Stimulated activated CD4-positive, alpha-beta T cell treated with anti-CD3 and anti-CD28 coated beads, Interleukin-4, amount 100 ng/mL, for 4 hours (primary cell): ENCODE measurements around the gene SYNJ1.
"Not testable (repeated sequence)": the region's sequence is repeated elsewhere in the genome, so short reads cannot be mapped to it uniquely, and the experiment has no call there.

Source experiments
- DNase-seq, 2 experiments: peaks; one replicate each; pipeline ENCODE4 v3.0.0-alpha.2; 2020

SYNJ1 gene

DNA sequence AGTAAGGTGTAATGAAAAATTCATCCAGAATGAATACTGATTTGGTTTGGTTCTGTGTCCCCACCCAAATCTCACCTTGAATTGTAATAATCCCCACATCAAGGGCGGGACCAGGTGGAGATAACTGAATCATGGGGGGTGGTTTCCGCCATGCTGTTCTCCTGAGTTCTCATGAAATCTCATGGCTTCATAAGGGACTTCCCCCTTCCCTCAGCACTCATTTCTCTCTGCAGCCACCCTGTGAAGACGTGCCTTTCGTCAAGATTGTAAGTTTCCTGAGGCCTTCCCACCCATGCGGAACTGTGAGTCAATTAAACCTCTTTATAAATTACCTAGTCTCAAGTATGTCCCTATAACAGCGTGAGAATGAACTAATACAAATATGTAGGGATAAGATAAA, 5.5 kb upstream of the SYNJ1 start:
- peak; percentile 16 to 23 for DNase-seq

DNA sequence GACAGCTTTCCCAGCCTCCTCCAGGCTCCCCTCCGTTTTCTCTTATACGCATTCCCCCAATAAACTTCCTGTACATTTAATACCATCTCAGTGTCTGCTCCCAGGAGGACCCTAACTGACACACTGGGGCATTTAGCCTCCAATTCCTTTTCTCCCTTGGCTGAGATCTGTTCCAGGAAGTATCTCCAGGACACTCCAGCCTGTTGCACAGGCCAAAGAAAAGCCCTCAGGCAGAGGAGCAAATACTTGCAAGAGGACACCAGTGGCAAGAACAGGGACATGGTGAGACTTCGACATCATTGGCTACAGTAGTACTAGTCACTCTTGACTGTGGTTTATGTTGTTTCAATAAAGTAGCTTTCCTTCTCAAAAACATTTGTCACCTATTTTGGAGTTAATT, 4.7 kb upstream of the SYNJ1 start:
- no peak for DNase-seq

GRCh38 chr21:32728848-32729247, 1.0 kb upstream of the SYNJ1 start:
- DNase-seq: no peak

- no peak for DNase-seq
These were observed 635 bp upstream of the SYNJ1 start for GRCh38 chr21:32728456-32728839.

GRCh38 chr21:32726839-32727686, 750 bp downstream of the SYNJ1 start:
- DNase-seq: peak in 1 of 2 experiments; percentile 7

- DNase-seq: no peak
These were observed 8.7 kb downstream of the SYNJ1 start for GRCh38 chr21:32719085-32719484.

DNA sequence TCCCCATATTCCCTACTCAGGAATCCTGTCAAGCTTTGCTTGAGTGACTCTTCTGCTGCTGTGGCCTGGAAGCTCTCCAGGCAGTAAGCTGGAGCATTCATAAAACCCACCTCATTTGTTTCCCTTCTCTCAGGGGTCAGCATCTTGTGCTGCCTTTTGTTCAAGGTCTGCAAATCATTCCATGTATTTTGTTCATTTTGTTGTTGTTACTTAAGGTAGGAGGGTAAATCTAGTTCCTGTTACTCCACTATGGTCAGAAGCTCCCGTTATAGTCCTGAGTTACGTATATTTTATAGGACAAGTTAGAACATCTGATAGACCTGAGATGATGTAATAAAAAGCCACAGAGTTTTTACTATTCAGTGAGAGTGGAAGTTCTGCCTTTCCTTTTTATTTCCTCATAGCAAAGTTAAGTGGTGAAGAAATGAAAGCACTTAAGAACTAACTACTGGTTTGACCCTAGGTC, 9.9 kb downstream of the SYNJ1 start:
- DNase-seq: no peak

DNA sequence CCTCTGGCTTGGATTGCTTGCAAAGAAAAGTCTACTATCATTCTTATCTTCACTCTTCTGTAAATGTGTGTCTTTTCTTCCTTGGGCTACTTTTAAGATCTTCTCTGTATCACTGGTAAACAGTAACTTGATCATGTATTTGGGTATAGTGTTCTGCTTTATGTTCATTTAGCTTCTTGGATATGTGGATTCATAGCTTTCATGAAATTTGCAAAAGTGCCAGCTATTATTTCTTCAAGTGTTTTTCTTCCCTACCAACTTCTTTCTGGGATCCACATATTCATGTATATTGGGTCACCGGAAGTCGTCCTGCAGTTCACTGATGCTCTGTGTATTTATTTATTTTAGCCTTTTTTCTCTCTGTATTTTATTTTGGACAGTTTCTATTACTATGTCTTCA, 11.3 kb downstream of the SYNJ1 start:
- no peak for DNase-seq

DNA sequence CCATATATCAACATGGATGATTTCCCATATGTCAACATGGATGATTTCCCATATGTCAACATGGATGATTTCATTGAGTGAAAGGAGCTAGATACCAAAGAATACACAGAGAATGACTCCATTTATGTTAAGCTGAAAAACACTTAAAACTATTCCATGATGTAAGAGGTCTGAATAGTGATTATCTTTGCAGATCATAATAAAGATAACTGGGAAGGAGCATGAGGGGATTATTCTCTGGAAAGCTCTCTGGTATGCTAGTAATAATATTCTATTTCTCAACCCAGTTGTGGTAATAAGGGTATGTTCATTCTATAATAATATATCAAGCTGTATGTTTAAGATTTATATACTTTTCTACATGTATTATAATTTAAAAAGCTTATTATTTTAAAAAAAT, 14.1 kb downstream of the SYNJ1 start:
- DNase-seq: no peak

GRCh38 chr21:32712641-32713040, 15.2 kb downstream of the SYNJ1 start:
- no peak for DNase-seq

- no peak for DNase-seq
These were observed 15.8 kb downstream of the SYNJ1 start for GRCh38 chr21:32712043-32712442.

GRCh38 chr21:32710987-32711386, 16.8 kb downstream of the SYNJ1 start:
- DNase-seq: no peak

DNA sequence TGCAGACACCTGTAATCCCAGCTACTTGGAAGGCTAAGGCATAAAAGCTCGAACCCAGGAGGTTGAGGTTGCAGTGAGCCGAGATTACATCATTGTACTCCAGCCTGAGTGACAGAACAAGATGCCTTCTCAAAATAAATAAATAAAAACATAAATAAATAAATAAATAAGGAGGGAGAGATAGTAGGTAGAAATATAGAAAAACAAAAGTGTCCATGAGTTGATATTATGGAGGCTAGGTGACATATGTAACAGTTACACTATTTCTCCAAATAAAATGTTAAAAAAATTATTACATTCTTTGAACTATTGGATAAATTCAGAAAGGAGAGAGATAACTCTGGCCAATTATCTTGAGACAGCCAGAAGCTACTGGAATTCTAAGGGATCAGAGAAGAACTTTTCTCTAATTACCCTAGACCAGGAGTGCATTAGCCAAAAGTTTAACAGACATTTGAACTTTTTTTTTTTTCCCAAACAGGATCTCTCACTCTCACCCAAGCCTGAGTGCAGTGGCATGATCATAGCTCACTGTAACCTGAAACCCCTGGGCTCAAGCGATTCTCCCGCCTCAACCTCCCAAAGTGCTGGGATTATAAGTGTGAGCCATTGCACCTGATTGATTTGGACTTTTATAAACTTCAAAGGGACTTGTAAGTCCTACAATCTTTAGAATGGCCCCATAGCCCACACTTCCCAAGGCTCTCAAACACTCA, 17.6 kb downstream of the SYNJ1 start:
- no peak for DNase-seq

DNA sequence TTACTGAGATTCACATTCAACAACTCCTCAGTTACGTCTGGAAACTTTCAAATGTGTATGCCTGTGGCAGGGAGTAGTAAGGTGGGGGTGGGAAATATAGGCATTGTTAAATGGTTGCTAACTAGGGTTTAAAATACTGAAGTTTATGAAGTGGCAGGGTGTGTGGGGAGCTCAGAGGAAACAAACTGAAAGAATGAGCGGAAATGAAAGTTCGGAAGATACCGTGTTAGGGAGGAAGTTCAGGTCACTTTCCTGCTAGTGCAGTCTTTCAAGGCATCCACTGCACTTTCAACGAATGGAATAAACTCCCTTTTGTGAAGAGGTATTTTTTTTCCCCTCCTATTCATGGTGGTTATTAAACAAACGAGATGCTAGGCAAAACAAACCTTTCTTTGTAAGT, 19.7 kb downstream of the SYNJ1 start:
- no peak for DNase-seq

DNA sequence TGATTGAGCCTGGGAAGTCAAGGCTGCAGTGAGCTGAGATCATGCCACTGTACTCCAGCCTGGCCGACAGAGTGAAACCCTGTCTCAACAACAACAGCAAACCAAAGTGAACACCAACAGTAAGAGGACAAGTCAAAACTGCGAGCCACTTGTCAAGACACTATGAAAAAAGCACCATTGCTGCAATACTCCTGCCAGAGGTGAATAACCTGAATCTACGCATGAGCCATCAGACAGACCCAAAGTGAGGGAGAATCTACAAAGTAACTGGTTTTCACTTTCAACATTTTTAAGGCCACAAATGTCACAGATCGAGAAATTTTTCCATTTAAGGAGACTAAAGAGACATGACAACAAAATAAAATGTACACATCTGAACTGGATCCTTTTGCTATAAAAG, 21.9 kb downstream of the SYNJ1 start:
- DNase-seq: no peak

DNA sequence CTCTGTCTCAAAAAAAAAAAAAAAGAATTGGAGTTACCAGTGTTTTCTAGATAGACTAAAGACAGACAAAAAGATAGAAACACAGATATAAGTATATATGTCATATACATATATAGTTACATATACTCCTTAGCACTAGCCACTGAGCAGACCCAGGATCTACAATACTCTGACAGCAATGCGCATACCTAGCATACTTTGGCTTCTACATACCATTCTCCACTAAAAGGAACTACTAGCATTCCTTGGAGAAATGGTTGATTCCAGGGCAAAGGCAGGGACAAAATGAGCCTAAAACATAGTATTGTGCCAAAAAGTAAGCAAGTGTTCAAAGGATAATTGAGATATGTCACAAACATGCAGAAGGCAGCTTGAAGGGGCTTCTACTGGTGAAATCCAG, 22.7 kb downstream of the SYNJ1 start:
- no peak for DNase-seq

- DNase-seq: no peak
These were observed 25.1 kb downstream of the SYNJ1 start for GRCh38 chr21:32702702-32703101.

DNA sequence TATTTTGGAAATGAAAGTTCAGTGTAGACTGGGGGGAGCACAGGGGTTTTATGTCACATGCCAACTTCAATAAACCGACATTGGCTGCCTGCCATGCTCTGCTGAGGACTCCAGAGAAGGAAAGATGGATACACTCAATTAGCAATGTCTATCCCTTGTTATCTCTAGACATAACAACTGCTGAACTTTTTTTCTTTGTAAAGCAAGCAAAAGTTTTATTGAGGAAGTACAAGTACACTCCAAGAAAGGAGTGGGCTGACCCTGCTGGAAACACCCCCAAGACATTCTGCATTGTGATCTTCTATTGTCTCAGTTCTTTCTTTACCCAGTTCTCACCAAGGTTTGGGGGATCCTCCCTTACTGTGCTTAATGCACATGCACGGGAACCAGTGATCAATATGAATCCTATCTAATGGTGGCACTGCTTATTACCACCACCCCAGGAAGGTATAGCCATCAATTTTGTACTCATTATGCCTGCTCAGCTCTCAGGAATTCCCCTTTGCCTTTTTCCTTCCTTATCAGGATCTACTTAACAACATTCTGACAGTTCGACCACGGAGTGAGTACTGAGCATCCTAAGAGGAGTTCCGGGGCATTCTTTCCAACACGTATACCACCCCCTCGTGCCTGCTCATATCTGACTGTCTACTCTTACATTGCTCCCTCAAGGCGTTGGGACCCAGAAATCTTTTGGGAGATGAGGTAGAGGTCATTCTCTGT, 28.7 kb downstream of the SYNJ1 start:
- DNase-seq: no peak

DNA sequence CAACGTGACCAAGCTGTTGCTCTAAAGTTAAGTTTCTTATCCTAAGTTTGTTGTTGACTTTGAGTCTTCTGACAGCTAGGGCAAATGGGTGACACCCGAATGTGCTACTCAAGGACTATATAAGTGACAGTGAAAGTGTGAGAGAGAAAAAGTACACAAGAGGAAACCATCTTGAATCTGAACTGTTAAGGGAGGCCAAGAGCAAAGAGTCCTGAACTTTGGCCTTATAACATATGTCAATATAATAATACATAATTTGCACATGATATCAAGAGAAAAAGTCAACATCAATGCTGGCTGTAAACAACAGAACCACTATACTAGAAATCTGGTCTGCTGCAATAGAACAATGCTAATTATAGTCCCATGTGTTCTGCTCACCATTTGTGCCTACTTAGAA, 29.5 kb downstream of the SYNJ1 start:
- no peak for DNase-seq

DNA sequence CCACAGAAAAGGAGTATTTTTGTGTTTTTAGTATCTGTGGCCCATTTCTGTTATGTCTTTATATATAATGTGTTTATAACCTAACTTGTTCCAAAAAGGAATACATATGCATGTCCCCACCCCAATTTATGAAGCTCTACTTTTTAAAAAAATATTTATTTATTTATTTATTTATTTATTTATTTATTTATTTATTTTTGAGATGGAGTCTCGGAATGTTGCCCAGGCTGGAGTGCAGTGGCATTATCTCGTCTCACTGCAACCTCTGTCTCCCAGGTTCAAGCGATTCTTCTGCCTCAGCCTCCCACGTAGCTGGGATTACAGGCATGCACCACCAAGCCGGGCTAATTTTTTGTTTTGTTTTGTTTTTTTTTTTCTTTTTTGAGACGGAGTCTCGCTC, 32.3 kb downstream of the SYNJ1 start:
- DNase-seq: not testable (repeated sequence)

GRCh38 chr21:32693581-32693980, 34.2 kb downstream of the SYNJ1 start:
- no peak for DNase-seq

DNA sequence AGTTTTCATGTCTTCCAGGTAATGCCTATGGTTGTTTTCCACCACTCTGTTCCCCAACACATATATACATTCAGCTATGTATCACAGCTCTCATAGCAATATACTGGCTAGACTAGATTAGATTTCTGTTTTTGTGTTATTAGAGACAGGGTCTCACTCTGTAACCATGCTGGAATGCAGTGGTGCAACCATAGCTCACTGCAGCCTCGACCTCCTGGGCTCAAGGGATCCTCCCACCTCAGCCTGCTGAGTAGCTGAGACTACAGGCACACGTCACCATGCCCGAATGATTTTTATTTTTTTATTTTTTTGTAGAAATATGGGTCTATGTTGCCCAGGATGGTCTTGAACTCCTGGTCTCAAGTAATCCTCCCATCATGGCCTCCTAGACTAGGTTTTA, 37.7 kb downstream of the SYNJ1 start:
- no peak for DNase-seq

- no peak for DNase-seq
These were observed 40.0 kb downstream of the SYNJ1 start for GRCh38 chr21:32687643-32688345.
